Activated CD4-positive, alpha-beta T cell treated with anti-CD3 and anti-CD28 coated beads for 36 hours (primary cell): ENCODE data around the gene ASB15. TPM values are rescaled to one million over a fixed set of nuclear protein-coding genes. Genes with fewer than 3 reads are reported as not detected.
A peak's percentile ranks its signal among the peaks of the same experiment; 100 is the strongest.

Source experiments
- ATAC-seq: fragments of 200-7000 bp; cut with Tn5 transposase; one replicate; pipeline ENCODE4 v1.10.0; 2021; ENCODE audit warnings: mild to moderate bottlenecking, moderate library complexity
- CTCF ChIA-PET: fragments of 350-600 bp; sonication (Branson Sonifier 250); formaldehyde crosslinking; loops from one replicate; lab custom pipeline; 2021; ENCODE audit warnings: antibody characterized with exemption; lab: Charles Lee
- POLR2A ChIA-PET: fragments of 350-600 bp; sonication (Branson Sonifier 250); formaldehyde crosslinking; loops from one replicate; lab custom pipeline; 2021; ENCODE audit warnings: antibody characterized with exemption, inconsistent platforms; lab: Charles Lee
- DNase-seq: peaks from one replicate; pipeline ENCODE4 v3.0.0-alpha.2; 2020
- H3K27ac Mint-ChIP-seq: one replicate; pipeline ENCODE4 v1.8.0; 2021; ENCODE audit warnings: mixed read lengths
- H3K27me3 Mint-ChIP-seq: one replicate; pipeline ENCODE4 v1.8.0; 2021; ENCODE audit warnings: mixed read lengths
- H3K36me3 Mint-ChIP-seq: one replicate; pipeline ENCODE4 v1.8.0; 2021; ENCODE audit warnings: low read depth, mixed read lengths
- H3K4me1 Mint-ChIP-seq: one replicate; pipeline ENCODE4 v1.8.0; 2021; ENCODE audit warnings: mixed read lengths
- H3K4me3 Mint-ChIP-seq: one replicate; pipeline ENCODE4 v1.8.0; 2021; ENCODE audit warnings: mild to moderate bottlenecking, moderate library complexity, mixed read lengths
- H3K9me3 Mint-ChIP-seq: one replicate; pipeline ENCODE4 v1.8.0; 2021; ENCODE audit warnings: low read depth, mixed read lengths
- intact Hi-C, 2 experiments: fragments of 100-400 bp; cut with DNase I in 1 of 2; cut with micrococcal nuclease in 1 of 2; formaldehyde crosslinking; loops; one replicate each; pipeline versions ENCODE4 v1.14.2 to v1.15.1; 2022 to 2024; cut with DNase I, micrococcal nuclease
- total RNA-seq, 2 experiments: library from RNA; stranded (reverse); gene quantifications; one replicate each; pipeline ENCODE4 v1.2.3, GENCODE V29; 2021

The ASB15 gene
- total RNA-seq, 2 experiments from 2014 or later = not detected

- H3K4me1 Mint-ChIP-seq = no peaks in the 10 kb centered on the region
- CTCF ChIA-PET = interaction anchor here (1.3 kb wide), 1 partner anchor 54 kb away, joined by 3 read pairs; no protein-coding TSS in a partner anchor
- DNase-seq (no peak), ATAC-seq (no peak)
- no peak overlapping the region for H3K4me3 Mint-ChIP-seq
- intact Hi-C loops = no loop called here
- H3K27ac Mint-ChIP-seq = no peak overlapping the region
- H3K27me3 Mint-ChIP-seq = no peaks in the 10 kb centered on the region
- no peaks in the 10 kb centered on the region for H3K36me3 Mint-ChIP-seq
- POLR2A ChIA-PET = no interaction called here
- H3K9me3 Mint-ChIP-seq = no peaks in the 10 kb centered on the region
Observed at GRCh38 chr7:123570390-123571182, 31.0 kb upstream of the ASB15 start.

- no peaks in the 10 kb centered on the region for H3K4me1 Mint-ChIP-seq
- no peaks in the 10 kb centered on the region for H3K36me3 Mint-ChIP-seq
- DNase-seq (no peak), ATAC-seq (no peak)
- no peaks in the 10 kb centered on the region for H3K27me3 Mint-ChIP-seq
- H3K27ac Mint-ChIP-seq = no peak overlapping the region
- H3K4me3 Mint-ChIP-seq = no peak overlapping the region
- intact Hi-C loops = no loop called here
- POLR2A ChIA-PET = no interaction called here
- CTCF ChIA-PET = no interaction called here
- H3K9me3 Mint-ChIP-seq = no peaks in the 10 kb centered on the region
Observed at GRCh38 chr7:123571187-123571586, 30.4 kb upstream of the ASB15 start.

- Mint-ChIP-seq H3K36me3 (no peaks in the 10 kb centered on the region), H3K4me1 (no peaks in the 10 kb centered on the region), H3K4me3 (no peak overlapping the region), H3K27ac (no peak overlapping the region), H3K27me3 (no peaks in the 10 kb centered on the region), H3K9me3 (no peaks in the 10 kb centered on the region)
- no peak for ATAC-seq
- DNase-seq = no peak
- intact Hi-C loops = no loop called here
- CTCF ChIA-PET = no interaction called here
- POLR2A ChIA-PET = no interaction called here
Observed at GRCh38 chr7:123571684-123572083, 29.9 kb upstream of the ASB15 start.

GRCh38 chr7:123573341-123573740 lies 28.3 kb upstream of the ASB15 start:
- ChIA-PET CTCF (interaction anchor here (0.7 to 1.4 kb wide), 2 partner anchors 16 to 84 kb away, joined by 3 to 4 read pairs; partner anchors contain the start of gene NDUFA5), POLR2A (no interaction called here)
- Mint-ChIP-seq H3K4me1 (no peaks in the 10 kb centered on the region), H3K4me3 (no peak overlapping the region), H3K27me3 (peaks cover 3% of the 10 kb centered on the region), H3K27ac (no peak overlapping the region), H3K9me3 (no peaks in the 10 kb centered on the region), H3K36me3 (no peaks in the 10 kb centered on the region)
- ATAC-seq = no peak
- no peak for DNase-seq
- intact Hi-C loops = no loop called here

GRCh38 chr7:123573896-123574467 lies 27.6 kb upstream of the ASB15 start:
- Mint-ChIP-seq H3K27me3 (peaks cover 6% of the 10 kb centered on the region), H3K4me3 (no peak overlapping the region), H3K4me1 (no peaks in the 10 kb centered on the region), H3K9me3 (no peaks in the 10 kb centered on the region), H3K36me3 (no peaks in the 10 kb centered on the region), H3K27ac (no peak overlapping the region)
- DNase-seq (no peak), ATAC-seq (no peak)
- ChIA-PET POLR2A (no interaction called here), CTCF (interaction anchor here (1.4 kb wide), 1 partner anchor 16 kb away, joined by 4 read pairs; the partner anchor contains the start of gene NDUFA5)
- intact Hi-C loops = no loop called here

- H3K36me3 Mint-ChIP-seq = no peaks in the 10 kb centered on the region
- peaks cover 17% of the 10 kb centered on the region for H3K27me3 Mint-ChIP-seq
- H3K27ac Mint-ChIP-seq = no peak overlapping the region
- no peaks in the 10 kb centered on the region for H3K4me1 Mint-ChIP-seq
- no peak overlapping the region for H3K4me3 Mint-ChIP-seq
- no peaks in the 10 kb centered on the region for H3K9me3 Mint-ChIP-seq
- no peak for DNase-seq
- POLR2A ChIA-PET = no interaction called here
- CTCF ChIA-PET = no interaction called here
- intact Hi-C loops = no loop called here
- no peak for ATAC-seq
Observed at GRCh38 chr7:123579416-123579815, 22.2 kb upstream of the ASB15 start.

- ChIA-PET POLR2A (no interaction called here), CTCF (interaction anchor here (1.0 to 2.1 kb wide), 2 partner anchors 74 to 292 kb away, joined by 4 to 6 read pairs; no protein-coding TSS in a partner anchor)
- no peaks in the 10 kb centered on the region for H3K9me3 Mint-ChIP-seq
- no peak overlapping the region for H3K4me3 Mint-ChIP-seq
- no peaks in the 10 kb centered on the region for H3K4me1 Mint-ChIP-seq
- no peak overlapping the region for H3K27ac Mint-ChIP-seq
- DNase-seq (no peak), ATAC-seq (peak; percentile 66)
- peaks cover 17% of the 10 kb centered on the region for H3K27me3 Mint-ChIP-seq
- intact Hi-C loops = loop anchor here in 1 of 2 experiments (2.0 kb wide), 1 partner anchor 284 kb away; no protein-coding TSS in a partner anchor
- no peaks in the 10 kb centered on the region for H3K36me3 Mint-ChIP-seq
Observed at GRCh38 chr7:123580406-123581161, 21.0 kb upstream of the ASB15 start.

GRCh38 chr7:123581162-123581459 lies 20.5 kb upstream of the ASB15 start:
- DNase-seq (no peak), ATAC-seq (no peak)
- ChIA-PET CTCF (interaction anchor here (1.0 to 2.1 kb wide), 3 partner anchors 43 to 291 kb away, joined by 3 to 6 read pairs (median 4); no protein-coding TSS in a partner anchor), POLR2A (no interaction called here)
- H3K27me3 Mint-ChIP-seq = peaks cover 17% of the 10 kb centered on the region
- no peak overlapping the region for H3K4me3 Mint-ChIP-seq
- no peaks in the 10 kb centered on the region for H3K36me3 Mint-ChIP-seq
- intact Hi-C loops = loop anchor here in 1 of 2 experiments (2.0 kb wide), 1 partner anchor 284 kb away; no protein-coding TSS in a partner anchor
- no peak overlapping the region for H3K27ac Mint-ChIP-seq
- H3K9me3 Mint-ChIP-seq = no peaks in the 10 kb centered on the region
- no peaks in the 10 kb centered on the region for H3K4me1 Mint-ChIP-seq

GRCh38 chr7:123583821-123584220 lies 17.8 kb upstream of the ASB15 start:
- intact Hi-C loops = no loop called here

GRCh38 chr7:123588376-123588775 lies 13.2 kb upstream of the ASB15 start:
- peaks cover 21% of the 10 kb centered on the region for H3K27me3 Mint-ChIP-seq
- ATAC-seq = no peak
- H3K27ac Mint-ChIP-seq = no peak overlapping the region
- DNase-seq = no peak
- ChIA-PET POLR2A (no interaction called here), CTCF (no interaction called here)
- no peaks in the 10 kb centered on the region for H3K9me3 Mint-ChIP-seq
- H3K4me1 Mint-ChIP-seq = no peaks in the 10 kb centered on the region
- intact Hi-C loops = no loop called here
- H3K4me3 Mint-ChIP-seq = no peak overlapping the region
- no peaks in the 10 kb centered on the region for H3K36me3 Mint-ChIP-seq

More at GRCh38 chr7:123583821-123584220, 17.8 kb upstream of the ASB15 start:
- DNase-seq (no peak), ATAC-seq (no peak)
- Mint-ChIP-seq H3K4me1 (no peaks in the 10 kb centered on the region), H3K27me3 (peaks cover 15% of the 10 kb centered on the region), H3K9me3 (no peaks in the 10 kb centered on the region), H3K4me3 (no peak overlapping the region), H3K27ac (no peak overlapping the region), H3K36me3 (no peaks in the 10 kb centered on the region)
- ChIA-PET POLR2A (no interaction called here), CTCF (interaction anchor here (1.3 kb wide), 1 partner anchor 90 kb away, joined by 3 read pairs; no protein-coding TSS in a partner anchor)

GRCh38 chr7:123594813-123595241 lies 6.8 kb upstream of the ASB15 start:
- ChIA-PET CTCF (no interaction called here), POLR2A (no interaction called here)
- ATAC-seq (no peak), DNase-seq (no peak)
- H3K36me3 Mint-ChIP-seq = no peaks in the 10 kb centered on the region
- H3K27me3 Mint-ChIP-seq = peaks cover 30% of the 10 kb centered on the region
- intact Hi-C loops = no loop called here
- no peak overlapping the region for H3K27ac Mint-ChIP-seq
- H3K9me3 Mint-ChIP-seq = no peaks in the 10 kb centered on the region
- no peaks in the 10 kb centered on the region for H3K4me1 Mint-ChIP-seq
- H3K4me3 Mint-ChIP-seq = no peak overlapping the region
